Adrenal gland (tissue), 12 donors: ENCODE results near the gene RUBCN. TPM values are rescaled to one million over a fixed set of nuclear protein-coding genes. Genes with fewer than 3 reads are reported as not detected.

Source experiments
- DNase-seq, 7 donors: peaks; one replicate each; pipeline ENCODE4 v3.0.0-alpha.2; 2019 to 2020
- H3K27ac ChIP-seq, 5 donors: fragments of 200-600 bp; sonication (generic) in 4 of 5; 1 replicate in 3 of 5; 2 replicates in 2 of 5; pipeline versions ENCODE4 v1.5.1 to v1.8.0; 2016 to 2020; ENCODE audit warnings: mild to moderate bottlenecking in 1 of 5
- H3K27me3 ChIP-seq: fragments of 200-600 bp; 2 replicates; pipeline ENCODE4 v1.8.0; 2021
- H3K36me3 ChIP-seq, 2 donors: fragments of 200-600 bp; replicated peaks in 1 of 2; 1 replicate in 1 of 2; 2 replicates in 1 of 2; pipeline versions ENCODE4 v1.5.1 to v1.8.0; 2018 to 2022
- H3K4me1 ChIP-seq, 2 donors: fragments of 200-600 bp; replicated peaks in 1 of 2; 1 replicate in 1 of 2; 2 replicates in 1 of 2; pipeline versions ENCODE4 v1.5.1 to v1.8.0; 2018 to 2021
- H3K4me3 ChIP-seq, 4 donors: fragments of 200-600 bp; sonication (generic) in 3 of 4; one replicate each; pipeline ENCODE4 v1.5.1; 2016 to 2018
- H3K9me3 ChIP-seq, 3 donors: fragments of 200-600 bp; sonication (generic) in 1 of 3; replicated peaks in 1 of 3; 1 replicate in 2 of 3; 2 replicates in 1 of 3; pipeline versions ENCODE4 v1.5.1 to v1.8.0; 2016 to 2021
- CTCF ChIP-seq, 6 experiments: fragments of 450-650 bp in 4 of 6; fragments of 200-600 bp in 2 of 6; sonication (generic) in 1 of 6; IDR thresholded peaks; 1 replicate in 5 of 6; 2 replicates in 1 of 6; pipeline versions ENCODE4 v1.5.1 to v1.8.0; 2016 to 2021; ENCODE audit warnings: antibody characterized with exemption in 6 of 6, mild to moderate bottlenecking in 2 of 6, moderate library complexity in 1 of 6
- POLR2A ChIP-seq, 2 donors: fragments of 450-650 bp; IDR thresholded peaks; one replicate each; pipeline ENCODE4 v1.6.1; 2017; ENCODE audit warnings: antibody characterized with exemption in 2 of 2, mild to moderate bottlenecking in 2 of 2, moderate library complexity in 1 of 2
- WGBS, 4 donors: extraction: QIAGEN DNeasy Blood & Tissue Kit in 2 of 4; methylation state at CpG; one replicate each; pipeline versions ENCODE4 v1.1.5 to v1.1.7; 2013 to 2017; 5-methylcytosine and 5-hydroxymethylcytosine counted together
- intact Hi-C, 2 donors: fragments of 100-400 bp; cut with DNase I; formaldehyde crosslinking; loops; one replicate each; pipeline versions ENCODE4 v1.14.1 to v1.15.0; 2022 to 2023
- polyA plus RNA-seq, 3 donors: library from polyadenylated mRNA; stranded (reverse); fragments of 200-250 nt in 2 of 3; fragments of 350-450 nt in 1 of 3; fragmentation: Illumina TruSeq in 1 of 3; extraction: RNeasy Lipid Tissue Mini Kit (QIAGEN cat#74804) in 1 of 3; gene quantifications; one replicate each; pipeline ENCODE4 v1.2.3, GENCODE V29; 2013 to 2014
- total RNA-seq, 9 donors: library from RNA; depleted of rRNA in 4 of 9; stranded (reverse); fragments of >200 nt in 4 of 9; fragments of 120-200 nt in 1 of 9; fragmentation: NEBNext Ultra II Directional in 1 of 9; extraction: Animal tissue kit (Norgen Biotek cat#: 25700) in 1 of 9; gene quantifications; one replicate each; pipeline versions ENCODE4 v1.1.0 to v1.2.4, GENCODE V29; 2013 to 2023
- donor health status: healthy with polysubstance abuse.
- donor health status: Bipolar disorder and iron deficiency.
- donor health status: DM: yes; HTN: yes; CAD: no.
- donor health status: DM: no; HTN: no; CAD: no.
- donor health status: DM: no; HTN: no; CAD: no.
- donor health status: DM: yes; HTN: yes; CAD: no.

The RUBCN gene
- total and polyA plus RNA-seq, 12 donors = 7.7 to 43.8 (median 21.3) TPM

- 96 to 99% (median 97%) methylated on average over 6 of the region's 6 CpGs for WGBS, 4 donors
- H3K4me1 ChIP-seq = no peaks in the 10 kb centered on the region
- H3K36me3 ChIP-seq = peaks cover 0 to 62% of the 10 kb centered on the region in 2 donors
- intact Hi-C loops = no loop called here
- no peak overlapping the region for H3K27ac ChIP-seq
- peak in 1 of 7 donors; percentile 1 for DNase-seq
- no peak overlapping the region for H3K4me3 ChIP-seq
- H3K9me3 ChIP-seq = no peaks in the 10 kb centered on the region
- TF ChIP-seq POLR2A (IDR thresholded peaks at IDR 0.05) = no peak
- no peak for TF ChIP-seq CTCF (IDR thresholded peaks at IDR 0.05)
- H3K27me3 ChIP-seq = no peaks in the 10 kb centered on the region
Observed at GRCh38 chr3:197697355-197697754, 39.3 kb downstream of the RUBCN start.

DNA sequence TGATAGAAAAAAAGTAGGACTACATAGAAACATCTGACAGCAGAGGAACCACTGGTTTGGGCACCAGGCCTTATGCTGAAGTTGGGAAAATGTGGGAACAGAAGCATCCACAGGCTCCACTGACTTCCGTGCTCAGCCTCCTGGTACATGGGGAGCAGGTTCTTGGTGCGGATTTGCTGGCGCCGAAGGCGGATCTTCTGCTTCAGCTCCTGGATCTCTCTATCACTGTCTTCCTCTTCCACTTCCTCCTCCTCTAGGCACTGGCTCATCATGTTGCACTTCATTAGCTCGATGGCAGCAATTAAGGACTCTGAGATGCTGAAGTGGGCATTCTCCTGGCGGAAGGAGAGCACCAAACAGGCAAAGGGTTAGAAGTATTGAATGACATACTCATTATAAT is 42.5 kb downstream of the RUBCN start:
- TF ChIP-seq POLR2A (IDR thresholded peaks at IDR 0.05) (no peak), CTCF (IDR thresholded peaks at IDR 0.05) (no peak)
- Histone ChIP-seq H3K36me3 (peaks cover 0 to 44% of the 10 kb centered on the region in 2 donors), H3K9me3 (no peaks in the 10 kb centered on the region), H3K4me1 (no peaks in the 10 kb centered on the region), H3K4me3 (no peak overlapping the region), H3K27me3 (no peaks in the 10 kb centered on the region), H3K27ac (no peak overlapping the region)
- 95 to 97% (median 95%) methylated on average over 7 of the region's 7 CpGs for WGBS, 4 donors
- no peak for DNase-seq
- intact Hi-C loops = no loop called here

- Histone ChIP-seq H3K4me3 (no peak overlapping the region), H3K27ac (no peak overlapping the region), H3K27me3 (no peaks in the 10 kb centered on the region), H3K4me1 (no peaks in the 10 kb centered on the region), H3K36me3 (peaks cover 0 to 45% of the 10 kb centered on the region in 2 donors), H3K9me3 (no peaks in the 10 kb centered on the region)
- WGBS, 4 donors = 57 to 75% (median 68%) methylated on average over 4 of the region's 4 CpGs
- intact Hi-C loops = no loop called here
- TF ChIP-seq POLR2A (IDR thresholded peaks at IDR 0.05) = no peak
- TF ChIP-seq CTCF (IDR thresholded peaks at IDR 0.05) = no peak
- DNase-seq = no peak
Observed at GRCh38 chr3:197692641-197693040, 44.1 kb downstream of the RUBCN start.

- 77 to 82% (median 80%) methylated on average over 6 of the region's 6 CpGs for WGBS, 4 donors
Observed at GRCh38 chr3:197690754-197691153, 46.0 kb downstream of the RUBCN start.

More at GRCh38 chr3:197690754-197691153, 46.0 kb downstream of the RUBCN start:
- Histone ChIP-seq H3K36me3 (peaks cover 0 to 37% of the 10 kb centered on the region in 2 donors), H3K4me1 (no peaks in the 10 kb centered on the region), H3K4me3 (no peak overlapping the region), H3K9me3 (no peaks in the 10 kb centered on the region), H3K27me3 (no peaks in the 10 kb centered on the region), H3K27ac (no peak overlapping the region)
- intact Hi-C loops = no loop called here
- DNase-seq = no peak
- TF ChIP-seq CTCF (IDR thresholded peaks at IDR 0.05) = no peak
- TF ChIP-seq POLR2A (IDR thresholded peaks at IDR 0.05) = no peak
